GM21381 (cell line): Measurements from ENCODE around the gene BCAT1.
A peak's percentile ranks its signal among the peaks of the same experiment; 100 is the strongest.
"Not testable (repeated sequence)": the region's sequence is repeated elsewhere in the genome, so short reads cannot be mapped to it uniquely, and the experiment has no call there.

Source experiments
- ATAC-seq: cut with Tn5 transposase; IDR thresholded peaks from one replicate; pipeline ENCODE4 v1.9.1; 2021; ENCODE audit warnings: mild to moderate bottlenecking, moderate library complexity; ENCODE audit not compliant: unreplicated experiment

The BCAT1 gene

DNA sequence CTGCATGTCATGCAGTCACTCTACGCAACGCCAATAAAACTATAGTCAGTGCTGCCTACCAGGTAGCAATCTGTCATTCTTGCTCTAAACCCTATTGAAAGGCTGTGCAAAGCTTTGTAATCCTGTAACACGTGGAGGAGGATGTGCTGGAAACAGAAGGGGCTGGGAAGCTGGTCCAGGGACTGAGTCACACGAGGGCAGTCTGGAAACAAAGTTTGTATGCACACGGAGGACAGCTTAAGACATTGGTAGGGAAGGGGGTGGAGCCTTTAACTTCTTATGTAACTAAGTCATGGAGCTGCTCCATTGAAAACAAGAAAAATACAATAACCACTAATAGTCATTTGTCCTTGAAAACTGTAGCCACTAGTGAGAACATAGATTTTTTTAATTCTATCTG is 128.0 kb downstream of the BCAT1 start:
- no peak for ATAC-seq

DNA sequence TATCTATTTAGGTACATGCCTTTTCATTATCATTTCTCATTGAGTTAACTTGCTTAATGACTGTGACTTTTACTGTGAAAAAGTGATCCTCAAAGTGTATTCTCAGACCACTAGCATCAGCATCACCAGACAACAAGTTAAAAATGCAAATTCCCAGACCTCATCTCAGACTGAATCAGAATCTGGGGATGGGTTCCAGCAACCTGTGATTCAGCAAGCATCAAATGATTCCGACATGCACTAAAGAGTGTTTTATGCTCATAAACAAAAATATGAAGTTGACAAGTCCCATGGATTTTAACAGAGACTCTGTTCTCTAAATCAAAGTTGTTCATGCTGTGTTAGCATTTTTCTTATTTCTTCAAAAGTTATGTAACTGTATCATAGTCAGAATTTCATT is 130.6 kb downstream of the BCAT1 start:
- no peak for ATAC-seq

- ATAC-seq: no peak
Measured at GRCh38 chr12:24815114-24815423, 133.8 kb downstream of the BCAT1 start.

DNA sequence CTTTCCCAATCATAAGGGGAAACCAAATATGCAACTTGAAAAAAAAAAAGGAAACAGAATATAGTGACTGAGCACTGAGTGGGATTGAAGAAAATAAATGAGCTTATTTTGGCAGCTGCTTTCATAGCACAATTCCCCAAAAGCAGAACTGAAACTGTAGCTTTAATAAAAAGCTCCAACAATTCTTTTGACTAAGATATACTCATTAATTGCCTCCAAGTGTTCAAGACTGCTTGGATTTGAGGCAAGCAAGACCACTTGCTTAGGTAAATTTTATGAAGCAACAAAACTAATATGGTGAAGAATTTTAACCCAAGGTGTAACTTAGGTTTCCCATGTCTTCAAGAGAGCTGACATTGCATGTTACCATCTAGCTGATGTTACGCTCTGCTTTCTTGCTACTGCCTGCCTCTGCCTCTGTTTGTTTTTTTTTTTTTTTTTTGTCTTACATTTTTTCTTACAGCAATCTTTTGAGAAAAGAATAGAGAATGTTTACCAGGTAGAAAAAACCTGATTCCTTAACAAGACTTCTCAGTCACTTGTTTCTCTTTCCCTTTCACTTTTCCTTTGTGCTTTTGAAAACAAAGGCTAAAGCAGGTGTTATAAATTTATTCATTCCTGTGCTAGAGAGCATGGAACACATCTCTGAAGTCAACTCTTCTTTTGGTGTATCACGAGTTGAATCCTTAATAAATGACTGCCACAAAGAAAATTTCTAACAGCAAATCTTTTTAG is 134.4 kb downstream of the BCAT1 start:
- ATAC-seq: peak; percentile 75

- ATAC-seq: no peak
Measured at GRCh38 chr12:24810378-24810777, 138.5 kb downstream of the BCAT1 start.

DNA sequence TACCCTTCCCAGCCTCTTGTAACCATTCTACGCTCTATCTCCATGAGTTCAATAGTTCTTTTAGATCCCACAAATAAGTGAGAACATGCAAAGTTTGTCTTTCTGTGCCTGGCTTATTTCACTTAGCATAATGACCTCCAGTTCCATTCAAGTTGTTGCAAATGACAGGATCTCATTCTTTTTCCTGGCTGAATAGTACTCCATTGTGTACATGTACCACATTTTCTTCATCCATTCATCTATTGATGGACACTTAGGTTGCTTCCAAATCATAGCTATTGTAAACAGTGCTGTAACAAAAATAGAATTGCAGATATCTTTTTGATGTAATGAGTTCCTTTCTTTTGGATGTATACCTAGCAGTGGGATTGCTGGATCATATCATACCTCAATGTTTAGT is 139.6 kb downstream of the BCAT1 start:
- ATAC-seq: not testable (repeated sequence)

DNA sequence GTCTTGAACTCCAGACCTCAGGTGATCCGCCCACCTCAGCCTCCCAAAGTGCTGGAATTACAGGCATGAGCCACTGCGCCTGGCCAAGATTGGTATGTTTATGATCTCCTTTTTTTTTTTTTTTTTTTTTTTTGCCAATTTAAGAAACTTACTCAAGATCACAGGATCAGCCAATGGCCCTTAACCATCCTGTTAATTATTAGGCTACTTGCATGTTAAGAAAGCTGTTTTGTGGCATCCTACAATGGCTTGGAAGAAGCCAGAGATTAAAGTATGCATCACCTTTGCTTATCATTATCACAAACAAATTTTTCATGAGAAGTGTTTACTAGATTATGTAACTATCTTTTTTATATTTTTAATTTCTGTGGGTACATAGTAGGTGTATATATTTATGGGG is 140.2 kb downstream of the BCAT1 start:
- no peak for ATAC-seq

- no peak for ATAC-seq
Measured at GRCh38 chr12:24806386-24806785, 142.5 kb downstream of the BCAT1 start.

- ATAC-seq: no peak
Measured at GRCh38 chr12:24803430-24804245, 145.3 kb downstream of the BCAT1 start.

DNA sequence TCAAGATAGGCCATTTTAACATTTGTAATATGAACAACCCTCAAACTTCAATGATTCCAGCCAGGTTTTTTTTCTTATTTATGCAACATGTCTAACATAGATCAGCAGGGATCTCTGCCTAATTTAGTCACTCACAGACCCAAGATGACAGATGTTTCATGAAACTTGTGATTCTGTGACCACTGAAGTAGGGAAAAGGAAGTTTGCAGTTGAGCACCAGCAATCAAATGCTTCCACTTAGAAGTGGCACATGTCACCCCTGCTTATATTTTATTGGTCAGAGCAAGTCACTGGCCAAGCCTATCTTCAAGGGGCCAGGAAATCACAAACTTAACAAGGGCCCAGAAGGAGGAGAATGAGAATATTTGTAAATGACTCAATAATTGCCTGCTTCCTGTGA is 150.6 kb downstream of the BCAT1 start:
- peak; percentile 83 for ATAC-seq

DNA sequence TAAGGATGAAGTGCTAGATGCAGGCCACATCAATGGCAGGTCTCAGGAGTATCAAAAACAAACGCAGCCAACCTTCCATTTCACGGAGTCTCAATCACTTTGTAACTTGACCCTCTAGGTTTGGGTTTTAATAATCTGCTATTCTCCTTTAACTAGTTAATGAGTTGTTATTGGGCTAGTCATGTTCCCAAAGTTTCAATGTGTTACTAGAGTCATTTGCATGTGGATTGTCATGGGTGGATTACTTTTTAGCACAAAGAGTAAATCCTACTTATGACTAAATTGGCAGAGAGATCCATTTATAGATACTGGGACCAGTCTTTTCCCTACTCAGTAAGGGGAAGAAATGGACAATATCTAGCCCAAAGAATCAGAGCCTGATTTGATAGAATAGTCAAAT is 151.0 kb downstream of the BCAT1 start:
- peak; percentile 34 for ATAC-seq

DNA sequence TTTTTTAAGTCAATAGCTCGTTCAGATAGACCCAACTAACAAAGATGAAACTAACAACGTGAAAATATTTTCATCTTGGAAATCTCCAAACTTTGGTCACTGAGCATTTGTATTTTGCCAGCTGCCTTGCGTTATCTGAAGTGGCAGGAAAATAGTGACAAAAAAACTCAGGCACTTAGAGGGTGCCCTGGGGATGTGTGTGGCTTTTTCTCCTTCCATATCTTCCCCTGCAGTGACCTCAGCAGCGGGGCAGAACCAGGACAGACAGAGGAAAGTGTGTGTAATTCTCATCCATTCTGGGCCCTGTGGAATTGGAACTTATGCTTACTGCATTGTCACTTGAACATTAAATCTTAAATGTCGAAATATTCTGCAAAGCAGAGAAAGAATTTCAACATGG is 152.0 kb downstream of the BCAT1 start:
- ATAC-seq: no peak

GRCh38 chr12:24795699-24796347 is 153.1 kb downstream of the BCAT1 start:
- no peak for ATAC-seq

DNA sequence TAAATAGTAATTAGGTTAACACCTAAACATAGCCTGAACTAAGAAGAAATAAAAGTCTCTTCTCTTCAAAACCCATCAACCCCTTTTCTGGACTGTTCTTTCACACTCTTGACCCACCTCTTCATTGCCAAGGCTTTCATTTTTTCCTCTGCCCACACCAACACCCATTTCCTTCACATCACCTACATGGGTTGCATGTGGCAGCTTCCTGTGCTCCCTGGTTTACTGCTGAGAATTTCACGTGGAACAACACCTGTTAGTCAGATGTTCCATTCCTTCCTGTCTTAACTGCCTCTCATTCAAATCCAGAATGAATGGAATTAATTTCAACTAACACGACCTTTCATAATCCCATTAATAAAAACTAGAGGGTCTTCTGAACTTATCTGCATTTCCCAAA is 157.3 kb downstream of the BCAT1 start:
- no peak for ATAC-seq

- ATAC-seq: no peak
Measured at GRCh38 chr12:24788886-24789285, 160.0 kb downstream of the BCAT1 start.

- ATAC-seq: no peak
Measured at GRCh38 chr12:24780697-24781368, 168.1 kb downstream of the BCAT1 start.

DNA sequence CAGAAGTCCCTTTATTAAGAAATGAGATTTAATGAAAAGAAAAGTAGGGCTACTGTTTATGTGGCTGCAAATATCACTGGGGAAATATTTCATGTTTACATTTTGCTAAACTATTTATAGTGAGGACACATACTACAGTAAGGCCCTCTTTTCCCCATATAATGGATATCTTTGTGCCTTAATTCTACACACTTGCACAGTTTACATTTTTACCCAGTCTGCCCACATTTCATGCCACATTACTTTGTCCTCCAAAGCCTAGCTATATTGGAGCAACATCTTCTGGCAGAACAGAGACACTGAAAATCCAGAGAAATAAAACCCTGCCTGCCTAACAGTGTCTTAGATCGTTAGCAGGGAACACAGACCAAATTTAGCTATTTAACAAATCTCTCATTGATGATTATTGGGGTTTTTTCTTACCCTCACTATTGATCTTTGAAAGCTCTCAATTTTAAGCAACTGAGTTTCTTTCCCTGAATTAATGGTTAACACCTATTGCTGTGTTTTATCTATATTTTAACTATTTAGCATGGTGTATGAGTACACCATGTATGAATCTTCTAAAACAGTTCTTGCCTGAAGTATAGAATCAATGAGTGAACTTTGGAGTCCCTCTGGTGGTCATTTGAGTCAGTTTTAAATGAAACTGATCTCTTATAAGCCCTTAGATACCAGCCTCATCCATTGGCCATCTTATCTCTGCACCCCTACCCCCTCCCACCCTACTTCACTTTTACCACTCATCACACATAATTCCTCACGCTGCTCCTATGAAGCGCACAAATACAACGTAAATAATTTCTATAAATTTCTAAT is 170.2 kb downstream of the BCAT1 start:
- peak; percentile 85 for ATAC-seq

GRCh38 chr12:24777359-24777758 is 171.5 kb downstream of the BCAT1 start:
- no peak for ATAC-seq

- ATAC-seq: no peak
Measured at GRCh38 chr12:24776861-24777260, 172.0 kb downstream of the BCAT1 start.

- ATAC-seq: no peak
Measured at GRCh38 chr12:24775073-24775472, 173.8 kb downstream of the BCAT1 start.

GRCh38 chr12:24773996-24774395 is 174.9 kb downstream of the BCAT1 start:
- no peak for ATAC-seq
